ENCODE measurements around the gene RAB24. TPM values are rescaled to one million over a fixed set of nuclear protein-coding genes. Genes with fewer than 3 reads are reported as not detected.

Gene RAB24
- total RNA-seq, 1 experiment from 2014 or later, result 40.3 TPM

- no peaks in the 10 kb centered on the region for H3K9me2 ChIP-seq (replicated peaks; ENCODE audit: low read length)
- peak; percentile 48 for ATAC-seq
- peaks cover 25% of the 10 kb centered on the region; the same call in 1 of the 2 replicates for H3K36me3 ChIP-seq (ENCODE audit: low read depth, low read length)
- no peak overlapping the region for H2AFZ ChIP-seq (ENCODE audit: low read length)
- H3K4me3 ChIP-seq (ENCODE audit: low read length), result no peak overlapping the region
- H3K9ac ChIP-seq (ENCODE audit: low read length), result no peak overlapping the region
- H3K9me3 ChIP-seq (ENCODE audit: low read length), result no peaks in the 10 kb centered on the region
- H3K79me2 ChIP-seq (ENCODE audit: low read length), result peaks cover 43% of the 10 kb centered on the region
- no peak overlapping the region for H3K4me2 ChIP-seq (ENCODE audit: low read length)
- no peaks in the 10 kb centered on the region for H3K4me1 ChIP-seq (ENCODE audit: insufficient read depth, low read length)
- ChIA-PET POLR2A (ENCODE audit: unreplicated experiment) (interaction anchor here (0.7 kb wide), 1 partner anchor 11 kb away, joined by 5 read pairs; no protein-coding TSS in a partner anchor), CTCF (no interaction called here)
- no TSS peak for BruUV-seq (replicated peaks)
- DNase-seq, result no peak
- intact Hi-C loops (cut with micrococcal nuclease), result no loop called here
- TF ChIP-seq EZH2phosphoT487 (IDR thresholded peaks at IDR 0.05; ENCODE audit: borderline replicate concordance, low read length) (no peak), EZH2 (IDR thresholded peaks at IDR 0.05; ENCODE audit: low read length, unreplicated experiment) (no peak), CTCF (conservative IDR thresholded peaks at IDR 0.05; ENCODE audit: low read depth, low read length) (no peak)
- no peaks in the 10 kb centered on the region for H3F3A ChIP-seq (ENCODE audit: low read length, unreplicated experiment)
- no peaks in the 10 kb centered on the region for H3K27me3 ChIP-seq (ENCODE audit: low read length)
- H4K20me1 ChIP-seq (ENCODE audit: low read length), result 0 out of 2 replicates have a peak, but pooled peaks cover 4% of the 10 kb centered on the region
- no peak overlapping the region for H3K27ac ChIP-seq (ENCODE audit: low read length)
Measured at GRCh38 chr5:177339107-177339638, 35.7 kb upstream of the RAB24 start.

GRCh38 chr5:177338251-177339106 lies 35.0 kb upstream of the RAB24 start:
- Histone ChIP-seq H3K27me3 (ENCODE audit: low read length) (no peaks in the 10 kb centered on the region), H3K79me2 (ENCODE audit: low read length) (peaks cover 36% of the 10 kb centered on the region), H3K4me3 (ENCODE audit: low read length) (no peak overlapping the region), H3F3A (ENCODE audit: low read length, unreplicated experiment) (no peaks in the 10 kb centered on the region), H3K9ac (ENCODE audit: low read length) (no peak overlapping the region), H2AFZ (ENCODE audit: low read length) (no peak overlapping the region), H4K20me1 (ENCODE audit: low read length) (0 out of 2 replicates have a peak, but pooled peaks cover 4% of the 10 kb centered on the region), H3K27ac (ENCODE audit: low read length) (no peak overlapping the region), H3K4me1 (ENCODE audit: insufficient read depth, low read length) (no peaks in the 10 kb centered on the region), H3K36me3 (ENCODE audit: low read depth, low read length) (peaks cover 25% of the 10 kb centered on the region; the same call in 1 of the 2 replicates), H3K9me2 (replicated peaks; ENCODE audit: low read length) (no peaks in the 10 kb centered on the region), H3K9me3 (ENCODE audit: low read length) (no peaks in the 10 kb centered on the region), H3K4me2 (ENCODE audit: low read length) (no peak overlapping the region)
- DNase-seq, result no peak
- BruUV-seq (replicated peaks), result no TSS peak
- no peak for TF ChIP-seq EZH2phosphoT487 (IDR thresholded peaks at IDR 0.05; ENCODE audit: borderline replicate concordance, low read length)
- TF ChIP-seq EZH2 (IDR thresholded peaks at IDR 0.05; ENCODE audit: low read length, unreplicated experiment), result no peak
- TF ChIP-seq CTCF (conservative IDR thresholded peaks at IDR 0.05; ENCODE audit: low read depth, low read length), result no peak
- intact Hi-C loops (cut with micrococcal nuclease), result no loop called here
- ChIA-PET CTCF (no interaction called here), POLR2A (ENCODE audit: unreplicated experiment) (interaction anchor here (0.7 kb wide), 1 partner anchor 10 kb away, joined by 5 read pairs; no protein-coding TSS in a partner anchor)
- ATAC-seq, result no peak

All from PC-3 (cell line).